A673 (cell line): ENCODE results near the gene SMIM7. TPM values are rescaled to one million over a fixed set of nuclear protein-coding genes. Genes with fewer than 3 reads are reported as not detected.

Experiments
- BruUV-seq: library from RNA; stranded (reverse); fragments of 400-500 nt; replicated peaks from 2 replicates; lab custom pipeline; 2021; lab: Mats Ljungman, UMichigan
- CTCF ChIA-PET: fragments of 300-600 bp; sonication (Branson Sonifier 250); formaldehyde crosslinking; loops from one replicate; lab custom pipeline; 2022; ENCODE audit warnings: antibody characterized with exemption; lab: Charles Lee
- POLR2A ChIA-PET: fragments of 300-600 bp; sonication (Branson Sonifier 250); formaldehyde crosslinking; loops from one replicate; lab custom pipeline; 2022; ENCODE audit warnings: antibody characterized with exemption; ENCODE audit not compliant: low non-redundant PET; lab: Charles Lee
- DNase-seq: peaks from one replicate; pipeline ENCODE4 v3.0.0-alpha.2; 2015; ENCODE audit warnings: low spot score
- H3K27ac ChIP-seq: fragments of 200-600 bp; sonication (generic); 2 replicates; pipeline ENCODE4 v1.5.1; 2016; ENCODE audit warnings: mixed run types, low read depth, mild to moderate bottlenecking, mixed read lengths, antibody characterized with exemption, low read length; ENCODE audit not compliant: poor library complexity, severe bottlenecking
- H3K27me3 ChIP-seq: fragments of 200-600 bp; sonication (generic); replicated peaks from 2 replicates; pipeline ENCODE4 v1.6.1; 2017; ENCODE audit warnings: mixed run types, low read depth, mild to moderate bottlenecking, mixed read lengths, antibody characterized with exemption, low read length; ENCODE audit not compliant: insufficient read depth, poor library complexity
- H3K36me3 ChIP-seq: fragments of 200-600 bp; sonication (generic); 2 replicates; pipeline ENCODE4 v1.6.1; 2016; ENCODE audit warnings: mixed run types, mild to moderate bottlenecking, mixed read lengths, antibody characterized with exemption, low read length; ENCODE audit not compliant: insufficient read depth, poor library complexity, severe bottlenecking
- H3K4me1 ChIP-seq: fragments of 200-600 bp; sonication (generic); 2 replicates; pipeline ENCODE4 v1.6.1; 2017; ENCODE audit warnings: mixed run types, mild to moderate bottlenecking, mixed read lengths, antibody characterized with exemption, low read length; ENCODE audit not compliant: insufficient read depth, poor library complexity, severe bottlenecking
- H3K4me3 ChIP-seq: fragments of 200-600 bp; sonication (generic); 2 replicates; pipeline ENCODE4 v1.5.1; 2016; ENCODE audit warnings: low read depth, mixed run types, mild to moderate bottlenecking, mixed read lengths, low read length; ENCODE audit not compliant: poor library complexity, severe bottlenecking
- H3K9me3 ChIP-seq: fragments of 200-600 bp; sonication (generic); 2 replicates; pipeline ENCODE4 v1.6.1; 2016; ENCODE audit warnings: mixed run types, low read depth, mild to moderate bottlenecking, mixed read lengths, antibody characterized with exemption, low read length; ENCODE audit not compliant: poor library complexity, severe bottlenecking
- CTCF ChIP-seq: fragments of 300-800, 200-600 bp; sonication (generic); conservative IDR thresholded peaks from 2 replicates; pipeline ENCODE4 v1.5.1; 2017; ENCODE audit warnings: low read depth, mild to moderate bottlenecking, antibody characterized with exemption, low read length, moderate library complexity, mixed read lengths
- EZH2 ChIP-seq: fragments of 200-600 bp; sonication (generic); IDR thresholded peaks from 2 replicates; pipeline ENCODE4 v1.6.1; 2017; ENCODE audit warnings: borderline replicate concordance, low read depth, mild to moderate bottlenecking, mixed read lengths, antibody characterized with exemption, low read length; ENCODE audit not compliant: poor library complexity, severe bottlenecking
- intact Hi-C: fragments of 100-400 bp; cut with micrococcal nuclease; formaldehyde crosslinking; loops from one replicate; pipeline ENCODE4 v1.10.0; 2022; ENCODE audit not compliant: unreplicated experiment
- total RNA-seq: library from RNA; stranded (reverse); gene quantifications from 2 replicates; pipeline ENCODE4 v1.2.3, GENCODE V29; 2021

SMIM7 gene
- total RNA-seq, 1 experiment from 2014 or later, result 82.7 TPM

GRCh38 chr19:16603090-16603489 lies 56.9 kb downstream of the SMIM7 start:
- H3K36me3 ChIP-seq, result no peaks in the 10 kb centered on the region
- no peak for DNase-seq
- POLR2A ChIA-PET, result no interaction called here
- no peaks in the 10 kb centered on the region for H3K27me3 ChIP-seq
- H3K4me3 ChIP-seq, result no peak overlapping the region
- H3K9me3 ChIP-seq, result no peaks in the 10 kb centered on the region
- BruUV-seq, result no TSS peak
- no peaks in the 10 kb centered on the region for H3K4me1 ChIP-seq
- intact Hi-C loops, result no loop called here
- CTCF ChIA-PET, result no interaction called here
- TF ChIP-seq CTCF, result no peak
- TF ChIP-seq EZH2, result no peak
- no peak overlapping the region for H3K27ac ChIP-seq

- H3K9me3 ChIP-seq, result no peaks in the 10 kb centered on the region
- no TSS peak for BruUV-seq
- TF ChIP-seq EZH2, result no peak
- TF ChIP-seq CTCF, result no peak
- no peaks in the 10 kb centered on the region for H3K36me3 ChIP-seq
- no peaks in the 10 kb centered on the region for H3K27me3 ChIP-seq
- ChIA-PET CTCF (no interaction called here), POLR2A (no interaction called here)
- DNase-seq, result no peak
- no peaks in the 10 kb centered on the region for H3K4me1 ChIP-seq
- intact Hi-C loops, result no loop called here
- no peak overlapping the region for H3K27ac ChIP-seq
- no peak overlapping the region for H3K4me3 ChIP-seq
These were observed 58.4 kb downstream of the SMIM7 start for GRCh38 chr19:16601378-16602052.

- intact Hi-C loops, result no loop called here
- Histone ChIP-seq H3K9me3 (no peaks in the 10 kb centered on the region), H3K4me3 (no peak overlapping the region), H3K4me1 (no peaks in the 10 kb centered on the region), H3K36me3 (no peaks in the 10 kb centered on the region), H3K27me3 (no peaks in the 10 kb centered on the region), H3K27ac (no peak overlapping the region)
- no peak for DNase-seq
- ChIA-PET POLR2A (no interaction called here), CTCF (no interaction called here)
- BruUV-seq, result no TSS peak
- TF ChIP-seq EZH2 (no peak), CTCF (no peak)
These were observed 59.1 kb downstream of the SMIM7 start for GRCh38 chr19:16600824-16601223.
